GM23248 (cell line): ENCODE measurements around the gene CETN1.

ENCODE experiments used
- EZH2 ChIP-seq: fragments of 200-600 bp; sonication (generic); IDR thresholded peaks from 2 replicates; pipeline ENCODE4 v1.6.1; 2018; ENCODE audit warnings: antibody characterized with exemption, mild to moderate bottlenecking; ENCODE audit not compliant: insufficient read depth, poor library complexity, severe bottlenecking
- EZH2phosphoT487 ChIP-seq: fragments of 200-600 bp; sonication (generic); IDR thresholded peaks from 2 replicates; pipeline ENCODE4 v1.6.1; 2018; ENCODE audit warnings: antibody characterized with exemption, moderate library complexity, mild to moderate bottlenecking, low read depth; ENCODE audit not compliant: insufficient read depth

GRCh38 chr18:570697-571096, 9.5 kb upstream of the CETN1 start:
- TF ChIP-seq EZH2 (no peak), EZH2phosphoT487 (no peak)
